ENCODE measurements around the gene ME3.

The ME3 gene

DNA sequence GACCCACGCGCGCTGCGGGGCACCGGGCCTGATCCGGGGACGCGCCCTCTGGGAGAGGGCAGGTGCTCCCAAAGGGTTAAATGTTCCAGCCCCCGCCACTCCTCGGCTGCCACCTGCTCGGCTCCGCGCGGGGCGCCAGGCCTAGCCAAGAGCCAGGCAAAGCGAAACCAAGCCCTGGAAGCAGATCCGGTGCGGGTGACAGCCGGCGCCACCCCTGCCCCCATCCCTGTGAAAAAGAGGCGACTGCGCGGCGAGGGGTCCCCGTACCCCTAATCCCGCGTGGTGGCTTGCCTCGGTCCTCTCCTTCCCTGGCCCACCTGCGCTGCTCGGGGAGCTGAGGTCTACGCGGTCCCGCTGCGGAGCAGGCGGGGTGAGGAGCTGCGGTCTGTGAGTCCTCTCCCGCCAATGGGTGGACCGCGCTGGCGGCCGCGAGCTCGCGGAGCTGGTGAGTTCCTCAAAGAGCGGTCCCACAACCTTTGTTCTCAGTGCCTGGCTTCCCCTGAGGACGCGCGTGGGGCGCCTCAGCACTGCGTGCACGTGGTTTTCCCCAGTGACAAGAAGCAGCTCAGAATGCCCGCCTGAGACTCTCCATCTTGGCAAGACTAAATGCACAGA, at the start of gene ME3:
Gene ME3, minus strand, starts transcription at position 610 of the 615 bp plus-strand sequence.
- no peak for DNase-seq (ENCODE audit: low read depth)

DNA sequence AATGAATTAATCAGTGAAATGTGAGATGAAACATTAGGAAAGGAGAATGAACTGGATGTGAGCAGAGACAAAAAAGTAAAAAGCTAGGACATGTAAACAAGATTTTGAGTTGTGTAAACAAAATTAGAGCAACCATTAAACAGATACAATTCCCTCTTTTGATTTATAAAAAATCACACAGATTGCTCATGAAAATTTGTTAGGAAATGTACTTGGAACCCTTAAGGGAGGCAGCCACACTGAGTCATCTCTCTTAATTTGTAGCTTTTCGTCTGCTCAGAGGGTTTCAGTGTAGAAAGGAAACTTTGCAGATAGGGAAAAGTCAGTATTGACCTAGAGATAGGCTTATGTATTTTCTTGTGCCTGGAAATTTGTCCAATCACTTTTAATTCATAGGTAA, 49.6 kb upstream of the ME3 start:
- no peak for DNase-seq (ENCODE audit: low read depth)

DNA sequence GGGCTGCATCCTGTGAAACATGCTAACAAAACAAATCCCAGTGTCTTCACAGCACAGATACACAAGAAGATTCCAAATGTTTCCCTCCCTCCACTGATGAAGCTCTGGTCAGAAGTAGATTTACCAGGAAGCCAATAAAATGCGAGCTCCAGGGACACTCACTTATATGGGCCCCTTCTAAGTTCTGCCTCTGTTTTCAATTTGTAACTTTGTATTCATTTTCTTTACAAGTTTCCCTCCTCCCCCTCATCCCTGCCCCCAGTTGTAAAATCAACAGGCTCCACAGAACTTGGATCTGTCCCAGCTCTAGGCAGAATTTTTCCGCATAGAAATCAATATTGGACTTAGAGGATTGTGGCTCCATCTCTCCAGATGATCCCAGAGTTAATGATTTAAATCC, 48.1 kb upstream of the ME3 start:
- no peak for DNase-seq (ENCODE audit: low read depth)

DNA sequence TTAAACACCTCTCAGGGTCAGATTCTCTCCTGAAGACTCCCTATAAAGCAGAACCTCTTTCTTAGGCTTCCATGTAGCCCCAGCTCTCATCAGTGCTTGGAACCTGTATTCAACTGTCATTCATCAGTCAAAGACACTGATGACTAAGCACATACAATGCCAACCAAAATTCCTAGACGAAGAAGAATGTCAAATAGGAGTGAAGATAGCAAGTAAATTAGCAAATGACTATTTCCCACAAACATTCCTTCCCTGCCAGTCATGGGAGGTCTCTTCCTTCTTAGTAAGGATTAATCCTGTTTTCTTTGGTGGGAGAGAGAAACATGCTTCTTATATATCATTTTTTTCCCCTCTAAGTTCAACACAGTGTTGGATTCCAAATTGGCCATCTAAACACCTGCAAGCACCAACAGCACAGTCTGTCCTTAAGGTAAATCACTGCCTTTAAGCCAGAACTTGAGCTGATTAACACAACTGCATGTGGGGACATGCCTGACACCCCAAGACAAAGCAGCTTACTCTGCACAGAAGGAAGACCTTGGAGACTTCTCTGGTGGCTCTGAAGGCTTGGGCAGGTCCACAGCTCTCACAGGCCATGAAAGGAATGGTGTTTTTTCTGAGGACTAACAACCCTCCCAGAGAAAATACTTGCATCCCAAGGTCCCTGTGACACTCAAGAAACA, 47.5 kb upstream of the ME3 start:
- no peak for DNase-seq (ENCODE audit: low read depth)

DNA sequence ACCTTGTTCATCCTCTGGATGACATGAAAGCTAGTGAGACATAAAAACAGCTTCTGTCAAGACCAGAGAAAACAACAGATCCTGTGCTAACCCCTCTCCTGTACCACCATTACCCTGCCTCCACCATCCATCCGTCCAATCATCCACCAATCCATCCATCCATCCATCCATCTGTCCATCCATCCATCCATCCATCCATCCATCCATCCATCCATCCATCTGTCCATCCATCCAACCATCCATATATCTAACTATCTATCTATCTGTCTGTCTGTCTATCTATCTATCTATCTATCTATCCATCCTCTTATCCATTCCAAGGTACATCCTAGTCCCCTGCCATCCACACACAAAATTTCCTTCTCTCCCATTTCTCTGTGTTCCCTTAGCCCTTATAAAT, 46.6 kb upstream of the ME3 start:
- DNase-seq (ENCODE audit: low read depth) = no peak

DNA sequence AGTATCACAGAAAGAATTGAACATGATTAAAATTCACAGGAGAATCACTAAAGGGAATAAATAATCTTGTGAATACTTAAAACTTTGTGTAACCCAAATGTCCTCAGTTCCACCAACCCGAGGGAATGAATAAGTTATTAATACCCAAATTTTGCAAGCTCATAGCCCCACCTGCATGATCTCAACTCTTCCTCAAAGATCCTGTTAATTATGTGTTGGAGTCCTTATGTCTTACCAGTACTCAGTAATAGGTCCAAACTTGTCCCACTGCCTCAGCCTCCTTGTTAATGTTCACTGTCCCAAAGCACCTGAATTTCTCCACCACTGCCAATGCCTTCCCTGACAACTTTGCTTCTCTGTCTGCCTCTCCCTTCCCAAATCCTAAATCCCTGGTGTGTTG, 46.1 kb upstream of the ME3 start:
- DNase-seq (ENCODE audit: low read depth) = no peak

DNA sequence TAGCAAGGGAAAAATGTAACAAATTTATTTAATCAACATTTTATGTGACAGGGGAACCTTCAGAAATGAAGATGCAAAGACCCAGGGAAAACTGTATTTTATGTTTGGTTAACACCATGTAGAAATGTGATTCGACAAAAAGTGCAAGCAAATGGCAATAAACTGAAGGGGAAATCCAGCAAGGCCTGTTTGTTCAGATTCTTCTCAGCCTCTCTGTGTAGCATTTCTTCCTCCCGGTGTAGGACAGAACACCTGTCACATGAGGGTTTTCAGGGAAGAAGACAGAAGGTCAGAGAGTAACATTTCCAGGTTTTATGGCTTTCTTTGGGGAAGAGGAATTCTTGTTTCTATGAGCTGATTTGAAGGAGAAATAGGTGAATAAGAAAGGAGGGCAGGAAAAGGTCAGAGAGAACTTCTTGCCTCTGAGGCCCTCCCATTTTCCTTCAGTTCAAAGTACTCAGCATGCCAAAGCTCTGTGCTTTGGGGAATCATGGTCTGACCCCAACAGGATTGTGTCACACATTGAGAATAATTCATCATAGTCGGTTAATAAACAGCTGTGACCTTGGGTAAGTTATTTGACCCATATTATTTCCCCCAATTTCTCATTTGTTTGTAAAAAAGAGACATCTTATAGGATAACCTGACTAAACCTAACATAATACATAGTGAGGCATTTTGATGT, 45.5 kb upstream of the ME3 start:
- DNase-seq (ENCODE audit: low read depth) = no peak

DNA sequence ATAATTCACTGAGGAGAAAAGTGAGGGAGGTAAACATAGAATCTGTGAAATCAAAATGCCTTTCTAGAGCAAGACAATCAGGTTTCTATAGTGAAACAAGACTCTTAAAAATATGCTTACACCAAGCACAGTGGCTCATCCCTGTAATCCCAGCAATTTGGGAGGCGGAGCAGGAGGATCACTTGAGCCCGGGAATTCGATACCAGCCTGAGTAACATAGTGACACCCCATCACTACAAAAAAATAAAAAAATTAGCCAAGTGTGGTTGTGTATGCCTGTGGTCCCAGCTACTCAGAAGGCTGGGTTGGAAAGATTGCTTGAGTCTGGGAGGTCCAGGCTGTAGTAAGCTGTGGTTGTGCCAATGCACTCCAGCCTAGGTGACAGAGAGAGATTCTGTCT, 43.2 kb upstream of the ME3 start:
- no peak for DNase-seq (ENCODE audit: low read depth)

DNA sequence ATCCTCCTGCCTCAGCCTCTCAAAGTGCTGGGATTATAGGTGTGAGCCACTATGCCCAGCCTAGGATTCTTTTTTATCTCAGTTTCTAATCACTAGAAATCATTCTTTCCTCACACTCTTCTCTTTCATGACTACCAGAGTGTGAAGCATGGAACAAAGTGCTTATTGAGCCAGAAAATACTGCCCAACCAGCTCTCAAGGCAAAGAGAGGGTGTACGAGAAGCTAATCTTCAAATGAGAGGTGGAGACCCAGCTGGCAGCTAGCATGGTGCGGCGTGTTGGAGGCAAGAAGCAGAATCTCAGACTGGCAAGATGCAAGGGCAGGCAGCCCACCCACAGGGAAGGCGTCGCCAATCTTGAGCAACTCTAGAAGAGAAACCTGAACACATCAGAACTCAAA, 41.1 kb upstream of the ME3 start:
- DNase-seq (ENCODE audit: low read depth) = no peak

DNA sequence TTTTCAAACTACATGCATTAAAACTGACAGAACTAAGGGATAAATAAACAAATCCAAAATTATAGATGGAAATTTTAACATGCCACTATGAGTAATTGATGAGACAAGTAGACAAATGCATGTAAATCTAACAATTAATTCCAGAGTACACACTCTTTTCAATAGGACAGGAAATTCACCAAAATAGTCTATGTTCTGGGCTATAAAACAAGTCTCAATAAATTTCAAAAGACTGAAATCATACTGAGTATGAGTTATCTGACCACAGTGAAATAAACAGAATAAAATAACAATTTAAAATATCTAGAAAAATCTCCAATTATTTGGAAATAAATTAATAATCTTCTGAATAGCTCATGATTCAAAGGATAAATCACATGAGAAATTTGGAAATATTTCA, 38.5 kb upstream of the ME3 start:
- DNase-seq (ENCODE audit: low read depth) = no peak

DNA sequence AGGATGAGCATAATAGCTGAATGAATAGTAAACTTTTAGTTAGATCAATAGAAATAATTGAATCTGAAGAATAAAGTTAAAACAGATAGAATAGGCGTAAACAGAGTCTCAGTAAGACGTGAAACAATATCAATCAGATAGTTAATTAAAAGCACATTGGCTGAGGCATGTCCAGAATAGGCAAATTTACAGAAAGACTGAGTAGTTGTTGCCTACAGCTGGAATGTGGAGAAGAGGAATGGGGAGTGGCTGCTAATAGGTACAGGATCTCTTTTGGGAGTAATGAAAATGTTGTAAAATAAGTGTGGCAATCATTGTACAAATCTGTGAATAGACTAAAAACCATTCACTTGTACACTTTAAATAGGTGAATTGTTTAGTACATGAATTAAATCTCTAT, 36.3 kb upstream of the ME3 start:
- no peak for DNase-seq (ENCODE audit: low read depth)

DNA sequence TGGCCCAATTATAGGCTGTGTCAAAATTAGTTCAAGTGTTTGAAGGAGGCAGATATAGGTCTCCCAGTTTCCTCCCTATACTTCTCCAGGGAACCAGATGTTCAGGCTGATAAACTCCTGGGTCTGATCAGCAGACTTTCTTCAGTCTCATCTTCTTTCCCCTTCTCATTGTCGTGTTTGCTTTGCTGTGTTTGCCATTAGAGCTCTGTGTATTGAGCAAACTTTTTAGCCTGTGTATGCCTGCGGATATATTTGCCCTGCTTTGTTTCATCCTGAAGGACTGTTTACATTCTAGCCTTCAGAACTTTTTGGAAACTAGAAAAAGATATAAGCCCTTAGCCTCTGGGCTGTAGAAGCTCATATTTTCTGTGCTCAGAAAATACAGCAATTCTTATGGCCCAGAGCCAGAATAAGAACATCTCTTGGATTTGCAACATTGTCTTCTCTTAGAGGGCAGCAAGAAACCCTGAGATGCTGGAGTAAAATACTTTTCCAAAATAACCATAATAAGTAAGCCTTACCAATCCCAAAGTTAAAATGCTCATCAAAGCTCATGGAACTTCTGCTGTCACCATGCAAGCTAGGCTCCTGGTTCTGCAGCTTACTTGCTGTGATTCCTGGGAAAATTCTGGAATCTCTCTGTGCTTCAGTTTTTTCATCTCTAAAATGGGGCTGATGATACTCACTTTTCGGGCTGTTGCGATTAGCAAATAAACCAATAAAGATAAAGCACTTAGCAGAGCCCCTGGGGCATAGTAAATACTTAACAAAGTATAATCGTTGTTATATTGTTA, 34.1 kb upstream of the ME3 start:
- no peak for DNase-seq (ENCODE audit: low read depth)

DNA sequence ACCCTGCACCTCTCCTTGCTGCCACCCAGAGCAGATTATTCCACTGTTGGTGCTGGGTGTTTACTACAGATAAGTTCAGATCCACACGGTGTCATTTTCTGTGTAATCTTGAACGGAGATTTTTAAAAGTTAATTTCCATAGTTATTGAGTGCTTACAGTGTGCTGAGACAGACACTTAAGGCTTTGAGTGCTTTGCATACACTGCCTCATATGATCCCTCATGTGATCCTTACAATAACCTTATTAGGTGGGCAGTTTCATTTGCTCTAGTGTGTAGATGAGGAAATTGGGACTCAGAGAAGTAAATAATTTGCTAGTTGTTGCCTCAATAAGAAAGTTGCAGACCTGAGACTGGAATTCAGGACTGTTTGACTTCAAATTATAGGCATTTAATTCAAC, 32.3 kb upstream of the ME3 start:
- DNase-seq (ENCODE audit: low read depth) = no peak

DNA sequence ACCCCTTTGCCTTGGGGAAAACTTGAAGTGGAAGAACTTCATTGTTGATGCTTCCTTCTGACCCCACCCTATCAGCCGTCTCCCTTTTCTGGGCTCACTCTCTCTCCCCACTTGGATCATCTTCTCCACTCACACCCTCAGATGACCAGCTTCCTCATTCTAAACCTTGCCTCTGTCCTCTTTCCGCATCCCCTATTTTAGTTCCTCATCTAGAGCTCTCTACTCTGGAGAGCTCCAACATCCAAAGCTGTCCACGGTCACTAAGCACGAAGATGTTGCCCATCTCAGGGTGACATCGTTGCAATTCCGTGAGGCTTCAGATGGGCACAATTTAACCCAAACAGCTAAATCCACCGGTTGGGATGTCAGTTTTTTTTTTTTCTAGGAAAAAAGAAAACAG, 31.6 kb upstream of the ME3 start:
- DNase-seq (ENCODE audit: low read depth) = no peak

DNA sequence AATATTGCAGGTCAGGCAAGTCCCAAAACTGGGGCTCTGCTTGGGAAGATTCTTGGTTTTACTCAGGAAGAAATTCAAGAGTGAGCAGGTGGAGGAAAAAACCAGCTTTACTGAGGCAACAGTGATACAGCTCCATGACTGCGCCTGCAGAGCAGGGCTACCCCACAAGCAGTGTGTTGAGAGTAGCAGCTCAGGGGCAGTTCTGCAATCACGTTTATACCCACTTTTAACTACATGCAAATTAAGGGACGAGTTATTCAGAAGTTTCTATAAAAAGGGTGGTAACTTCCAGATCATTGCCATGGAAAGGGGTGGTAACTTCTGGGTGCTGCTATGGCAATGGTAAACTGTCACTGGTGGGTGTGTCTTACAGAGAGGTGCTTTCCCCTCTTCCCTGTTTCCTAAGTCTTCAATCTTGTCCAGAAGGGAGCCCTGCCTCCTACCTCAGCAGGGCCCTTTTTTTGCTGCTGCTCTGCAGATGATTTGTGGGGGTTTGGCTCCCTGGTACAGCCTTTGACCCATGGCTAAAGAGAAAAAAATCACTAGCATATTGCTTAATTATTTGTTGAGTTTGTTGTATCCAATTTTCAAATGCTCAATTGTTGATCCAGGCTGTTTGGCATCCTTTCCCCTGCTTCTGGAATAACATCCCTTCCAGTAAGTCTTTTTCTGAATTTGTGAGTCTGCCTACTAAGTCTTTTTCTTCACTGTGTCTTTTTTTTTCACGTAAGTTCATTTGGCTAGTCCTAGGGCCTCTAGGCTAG, 30.0 kb upstream of the ME3 start:
- no peak for DNase-seq (ENCODE audit: low read depth)

DNA sequence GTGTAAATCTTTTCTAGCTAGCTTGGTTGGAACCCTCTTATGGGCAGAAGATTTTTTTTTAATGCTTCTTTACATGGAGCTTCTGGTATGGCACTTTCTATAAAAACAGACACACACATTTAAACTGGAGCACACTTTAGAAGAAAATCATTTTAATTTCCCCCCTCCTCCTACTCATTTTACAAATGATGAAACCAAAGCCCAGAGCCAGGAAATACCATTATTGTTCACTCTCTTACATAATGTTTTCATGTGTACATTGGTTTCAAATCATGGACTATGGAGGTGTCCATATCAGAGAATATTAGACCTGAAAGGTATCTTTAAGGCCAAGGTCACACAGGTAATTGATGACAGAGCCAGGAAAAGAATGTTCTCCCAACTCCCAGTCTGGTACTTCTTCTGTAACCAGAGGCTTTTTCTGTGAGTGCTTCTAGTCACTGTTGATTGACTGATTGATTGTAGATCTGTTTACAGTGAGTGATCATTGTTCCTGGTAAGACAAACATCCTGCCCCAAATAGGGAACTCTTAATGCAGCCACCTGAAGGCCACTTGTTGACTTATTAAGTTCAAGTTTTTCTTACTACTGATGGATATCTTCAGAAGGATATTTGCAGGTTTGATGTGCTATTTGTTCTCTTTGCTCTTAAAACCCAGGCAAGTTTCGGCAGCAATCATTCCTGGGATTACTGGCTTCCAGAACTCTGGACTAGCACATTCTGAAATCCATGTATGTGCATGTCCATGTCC, 26.8 kb upstream of the ME3 start:
- DNase-seq (ENCODE audit: low read depth) = no peak

DNA sequence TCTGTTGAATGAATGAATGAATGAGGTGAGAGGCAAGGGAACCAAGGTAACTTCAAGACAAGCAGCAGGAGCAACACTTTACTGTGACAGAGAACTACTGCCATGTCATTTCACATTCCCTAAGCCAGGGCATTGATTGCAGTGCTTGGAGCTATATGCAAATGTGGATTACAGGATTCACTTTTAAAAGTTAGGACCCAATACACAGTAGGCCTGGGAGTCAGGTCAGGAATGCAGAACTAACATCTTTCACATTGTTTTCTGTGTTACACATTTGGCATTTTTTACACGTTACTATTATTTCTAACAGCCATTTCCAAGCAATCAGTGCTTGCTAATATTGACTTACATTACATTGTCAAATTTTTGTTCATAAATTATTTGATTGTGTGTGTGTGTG, 26.2 kb upstream of the ME3 start:
- DNase-seq (ENCODE audit: low read depth) = no peak

DNA sequence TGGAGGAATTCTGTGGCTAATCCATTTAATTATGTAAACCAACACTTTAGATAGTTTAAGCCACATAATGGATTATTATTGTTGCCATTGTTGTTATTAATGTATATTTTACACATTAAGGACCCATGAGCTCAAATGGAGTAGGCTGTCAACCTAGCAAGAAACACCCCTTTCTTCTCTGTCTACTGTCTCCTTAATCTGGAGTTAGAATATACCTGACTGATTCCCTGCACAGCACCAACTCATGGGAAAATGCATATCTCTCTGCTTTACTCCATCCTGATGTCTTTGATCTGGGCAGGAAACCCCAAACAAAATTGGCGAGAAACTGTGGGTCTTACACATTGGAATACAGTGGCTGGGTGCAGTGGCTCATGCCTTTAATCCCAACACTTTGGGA, 24.0 kb upstream of the ME3 start:
- DNase-seq (ENCODE audit: low read depth) = no peak

DNA sequence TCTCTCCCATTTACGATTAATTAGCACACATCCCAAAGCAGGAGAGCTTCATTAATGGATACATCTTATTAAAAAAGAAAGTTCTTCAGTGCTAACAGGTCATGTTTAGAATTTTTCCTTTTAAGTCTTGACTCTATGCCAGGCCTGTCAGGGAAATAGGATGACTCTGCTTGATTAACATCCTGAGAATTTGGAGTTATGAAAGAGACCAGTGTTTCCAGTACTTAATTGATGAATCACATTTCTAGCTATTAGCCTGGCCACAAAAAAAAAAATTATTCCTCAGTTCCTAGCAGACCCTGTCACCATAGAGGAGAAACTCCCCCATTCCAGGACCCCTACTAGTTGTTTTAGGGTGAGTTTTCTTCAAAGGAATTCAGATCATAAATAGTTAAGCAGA, 23.6 kb upstream of the ME3 start:
- no peak for DNase-seq (ENCODE audit: low read depth)

DNA sequence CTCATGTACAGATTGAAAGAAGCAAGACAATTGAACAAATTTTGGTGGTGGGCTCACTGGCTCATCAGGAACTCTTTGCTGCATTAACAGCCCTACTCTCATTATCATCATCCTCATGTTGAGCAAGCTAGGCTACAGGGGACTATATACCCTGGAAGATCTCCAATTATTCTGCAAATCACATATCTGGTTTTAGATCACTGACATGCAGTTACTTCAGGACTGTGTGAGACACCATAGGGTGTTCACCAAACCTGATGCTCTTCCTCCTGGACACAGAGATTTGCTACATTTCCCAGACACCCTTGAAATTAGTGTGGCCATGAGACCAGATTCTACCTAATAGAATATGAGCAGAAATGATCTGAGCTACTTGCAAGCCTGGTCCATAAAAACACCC, 23.0 kb upstream of the ME3 start:
- no peak for DNase-seq (ENCODE audit: low read depth)

DNA sequence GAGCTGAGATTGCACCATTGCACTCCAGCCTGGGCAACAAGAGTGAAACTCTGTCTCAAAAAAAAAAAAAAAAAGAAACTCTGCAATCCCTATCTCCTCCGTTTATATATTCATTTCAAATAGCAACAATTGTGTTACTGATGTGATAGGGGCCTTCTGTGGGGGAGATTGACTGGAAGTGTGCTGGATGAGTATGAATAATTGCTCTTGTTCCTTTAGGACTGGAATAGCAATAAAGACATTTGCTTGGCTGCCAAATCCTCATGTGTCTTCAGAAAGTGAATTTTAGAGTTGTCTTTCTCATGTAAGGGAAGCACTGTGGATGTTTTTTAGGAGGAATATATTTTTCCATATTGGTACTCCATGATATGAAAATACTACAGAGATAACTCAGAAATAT, 21.1 kb upstream of the ME3 start:
- no peak for DNase-seq (ENCODE audit: low read depth)

Measured in stimulated activated CD8-positive, alpha-beta memory T cell treated with anti-CD3 and anti-CD28 coated beads, Interleukin-7, amount 100 ng/mL, for 24 hours (primary cell).